IPS-18a (cell line): Measurements from ENCODE around the gene KLK2.

Source experiments
- H3K27ac ChIP-seq: one replicate; pipeline ENCODE4 v1.5.1; 2013; ENCODE audit warnings: low read length
- H3K27me3 ChIP-seq: one replicate; pipeline ENCODE4 v1.6.1; 2013; ENCODE audit warnings: mild to moderate bottlenecking, low read length; ENCODE audit not compliant: control insufficient read depth, insufficient read depth
- H3K36me3 ChIP-seq: one replicate; pipeline ENCODE4 v1.6.1; 2013; ENCODE audit warnings: low read depth, low read length; ENCODE audit not compliant: control insufficient read depth
- H3K4me1 ChIP-seq: one replicate; pipeline ENCODE4 v1.6.1; 2013; ENCODE audit warnings: low read depth, low read length; ENCODE audit not compliant: control insufficient read depth
- H3K4me3 ChIP-seq: one replicate; pipeline ENCODE4 v1.5.1; 2013; ENCODE audit warnings: low read length
- H3K9ac ChIP-seq: one replicate; pipeline ENCODE4 v1.6.1; 2013; ENCODE audit warnings: mild to moderate bottlenecking, low read length, moderate library complexity
- H3K9me3 ChIP-seq: one replicate; pipeline ENCODE4 v1.6.1; 2013; ENCODE audit warnings: low read depth, low read length; ENCODE audit not compliant: control insufficient read depth

KLK2 gene

DNA sequence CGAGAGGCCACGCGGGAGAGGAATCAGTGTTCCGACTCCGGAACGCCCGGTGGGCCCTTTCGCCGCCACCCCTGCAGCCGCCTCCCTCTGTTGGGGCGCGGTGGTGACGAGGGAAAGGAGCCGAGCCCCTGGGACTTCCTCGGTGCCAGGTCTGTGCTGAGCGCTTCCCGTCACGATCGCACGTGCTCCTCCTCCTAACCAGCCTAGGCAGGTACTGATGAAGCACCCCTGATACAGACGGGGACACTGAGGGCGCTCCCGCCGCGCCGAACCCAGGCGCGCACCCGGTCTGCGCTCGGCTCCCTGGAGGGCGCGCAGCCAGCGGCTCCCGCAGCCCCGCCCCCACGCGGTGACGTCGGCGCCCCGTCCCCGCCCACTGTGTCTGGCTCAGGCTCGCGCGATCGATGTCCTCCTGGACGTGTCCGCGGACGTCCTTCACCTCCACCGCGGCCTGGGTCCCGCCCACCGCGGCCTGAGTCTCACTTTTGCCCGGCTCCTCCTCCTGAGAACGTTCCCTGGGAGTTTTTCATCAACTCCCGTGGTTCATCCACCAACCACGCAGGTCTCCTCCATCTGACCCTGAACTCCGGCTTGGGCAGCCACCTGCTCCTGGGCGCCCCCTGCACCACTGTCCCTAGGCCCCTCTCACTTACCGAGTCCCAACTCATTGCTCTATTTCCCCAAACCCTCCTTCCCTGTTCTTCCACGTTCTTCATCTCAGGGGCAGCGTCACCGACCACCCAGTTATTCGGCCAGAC lies 37.3 kb upstream of the KLK2 start:
- Histone ChIP-seq H3K27ac (no peak overlapping the region), H3K9ac (peak overlapping the region; percentile 40), H3K27me3 (peaks cover 32% of the 10 kb centered on the region), H3K36me3 (no peaks in the 10 kb centered on the region), H3K4me3 (peak overlapping the region; percentile 73), H3K4me1 (no peaks in the 10 kb centered on the region), H3K9me3 (no peaks in the 10 kb centered on the region)

DNA sequence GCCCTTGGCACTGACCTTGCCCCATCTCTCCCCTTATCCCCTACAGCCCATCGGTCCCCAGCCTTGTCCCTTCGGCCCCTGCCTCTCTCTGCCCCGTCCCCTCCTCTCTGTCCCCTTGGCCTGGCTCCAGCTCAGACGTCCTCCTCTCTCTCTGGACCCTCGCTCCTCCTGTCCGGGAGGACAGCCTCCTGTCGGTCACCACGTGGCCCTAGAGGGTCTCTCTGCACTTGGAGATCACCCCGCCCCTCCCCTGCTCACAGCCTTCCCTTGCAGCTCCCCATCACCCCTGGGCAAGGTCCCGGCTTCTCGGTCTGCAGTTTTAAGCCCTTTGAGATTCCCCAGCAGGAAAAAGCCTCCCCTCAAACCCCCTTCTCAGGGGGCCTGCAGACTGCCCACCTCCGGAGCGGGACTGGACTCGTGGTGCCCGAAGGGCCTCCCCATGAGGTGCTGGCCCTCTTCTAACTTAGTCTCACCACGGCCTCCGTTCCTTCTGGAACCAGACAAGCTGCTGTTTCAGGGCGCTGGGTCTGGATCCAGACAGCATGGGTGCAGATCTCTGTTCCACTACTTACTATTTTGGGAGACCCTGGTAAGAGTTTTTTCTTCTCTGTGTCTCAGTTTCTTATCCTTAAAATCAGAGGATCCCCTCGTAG lies 36.6 kb upstream of the KLK2 start:
- H3K4me3 ChIP-seq, result peak overlapping the region; percentile 73
- no peaks in the 10 kb centered on the region for H3K9me3 ChIP-seq
- no peak overlapping the region for H3K9ac ChIP-seq
- no peaks in the 10 kb centered on the region for H3K4me1 ChIP-seq
- H3K27me3 ChIP-seq, result peaks cover 39% of the 10 kb centered on the region
- H3K36me3 ChIP-seq, result no peaks in the 10 kb centered on the region
- no peak overlapping the region for H3K27ac ChIP-seq

DNA sequence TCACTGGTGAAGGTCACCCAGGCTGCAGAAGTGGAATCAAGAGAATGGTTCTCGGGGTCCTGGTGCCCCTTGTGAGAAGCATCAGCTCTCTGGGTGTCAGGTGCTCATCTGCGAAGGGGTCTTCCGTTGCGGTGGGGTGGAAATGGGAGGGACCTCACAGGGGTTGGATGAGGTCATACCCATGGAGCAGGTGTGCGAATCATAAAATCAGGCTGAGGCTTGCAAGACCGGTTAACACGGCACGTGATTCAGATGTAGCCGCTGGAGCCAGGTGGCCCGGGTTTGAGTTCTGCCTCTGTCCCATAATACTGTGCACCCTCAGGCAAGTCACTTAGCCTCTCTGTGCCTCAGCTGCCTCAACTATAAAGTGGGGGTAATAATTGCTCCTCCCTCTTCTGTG lies 35.9 kb upstream of the KLK2 start:
- no peak overlapping the region for H3K9ac ChIP-seq
- H3K36me3 ChIP-seq, result no peaks in the 10 kb centered on the region
- H3K27ac ChIP-seq, result no peak overlapping the region
- no peaks in the 10 kb centered on the region for H3K4me1 ChIP-seq
- H3K27me3 ChIP-seq, result peaks cover 46% of the 10 kb centered on the region
- H3K4me3 ChIP-seq, result no peak overlapping the region
- no peaks in the 10 kb centered on the region for H3K9me3 ChIP-seq

DNA sequence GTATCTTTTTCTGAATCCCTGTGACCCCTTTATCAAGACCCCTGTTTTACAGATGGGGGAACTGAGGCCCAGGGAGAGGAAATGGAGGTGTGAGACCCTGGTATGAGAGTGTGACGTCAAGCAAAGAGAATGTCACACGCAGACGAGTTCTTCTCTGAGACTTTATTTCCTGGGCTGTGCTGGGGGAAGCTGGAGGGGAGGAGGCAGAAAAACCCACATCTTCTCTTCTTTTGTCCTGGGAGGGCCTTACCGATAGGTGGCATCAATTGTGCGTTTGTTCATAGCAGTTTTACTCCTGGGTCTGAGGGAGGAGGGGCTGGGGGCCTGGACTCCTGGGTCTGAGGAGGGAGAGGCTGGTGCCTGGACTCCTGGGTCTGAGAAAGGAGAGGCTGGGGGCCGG lies 35.0 kb upstream of the KLK2 start:
- Histone ChIP-seq H3K9me3 (no peaks in the 10 kb centered on the region), H3K27me3 (peaks cover 49% of the 10 kb centered on the region), H3K9ac (no peak overlapping the region), H3K4me3 (no peak overlapping the region), H3K36me3 (no peaks in the 10 kb centered on the region), H3K27ac (no peak overlapping the region), H3K4me1 (no peaks in the 10 kb centered on the region)

DNA sequence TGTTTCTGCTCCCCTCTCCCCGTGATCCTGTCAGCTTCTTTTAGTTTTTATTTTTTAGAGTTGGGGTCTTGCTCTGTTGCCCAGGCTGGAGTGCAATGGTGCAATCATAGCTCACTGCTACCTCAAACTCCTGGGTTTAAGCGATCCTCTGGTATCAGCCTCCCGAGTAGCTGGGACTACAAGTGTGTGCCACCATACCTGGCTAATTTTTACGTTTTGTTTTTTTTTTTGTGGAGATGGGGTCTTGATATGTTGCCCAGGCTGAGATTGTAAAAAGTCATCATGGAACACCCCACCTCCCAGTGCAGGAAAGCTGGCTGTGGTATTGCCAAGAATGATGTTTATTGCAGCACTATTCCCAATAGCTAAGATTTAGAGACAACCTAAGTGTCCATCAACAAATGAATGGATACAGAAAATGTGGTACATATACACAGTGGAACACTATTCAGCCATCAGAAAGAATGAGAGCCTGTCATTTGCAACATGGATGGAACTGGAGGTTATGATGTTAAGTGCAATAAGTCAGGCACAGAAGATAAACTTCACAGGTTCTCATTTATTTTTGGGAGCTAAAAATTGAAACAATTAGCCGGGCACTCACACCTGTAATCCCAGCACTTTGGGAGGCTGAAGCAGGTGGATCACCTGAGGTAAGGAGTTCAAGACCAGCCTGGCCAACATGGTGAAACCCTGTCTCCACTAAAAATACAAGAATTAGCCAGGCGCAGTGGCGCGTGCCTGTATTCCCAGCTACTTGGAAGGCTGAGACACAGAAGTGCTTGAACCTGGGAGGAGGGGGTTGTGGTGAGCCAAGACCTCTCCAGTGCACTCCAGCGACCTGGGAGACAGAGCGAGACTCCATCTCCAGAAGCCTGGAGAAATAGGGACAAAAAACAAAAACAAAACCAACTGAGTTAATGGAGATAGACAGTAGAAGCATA lies 33.3 kb upstream of the KLK2 start:
- Histone ChIP-seq H3K4me3 (no peak overlapping the region), H3K36me3 (no peaks in the 10 kb centered on the region), H3K4me1 (no peaks in the 10 kb centered on the region), H3K27ac (no peak overlapping the region), H3K9me3 (no peaks in the 10 kb centered on the region), H3K27me3 (peaks cover 46% of the 10 kb centered on the region), H3K9ac (no peak overlapping the region)

DNA sequence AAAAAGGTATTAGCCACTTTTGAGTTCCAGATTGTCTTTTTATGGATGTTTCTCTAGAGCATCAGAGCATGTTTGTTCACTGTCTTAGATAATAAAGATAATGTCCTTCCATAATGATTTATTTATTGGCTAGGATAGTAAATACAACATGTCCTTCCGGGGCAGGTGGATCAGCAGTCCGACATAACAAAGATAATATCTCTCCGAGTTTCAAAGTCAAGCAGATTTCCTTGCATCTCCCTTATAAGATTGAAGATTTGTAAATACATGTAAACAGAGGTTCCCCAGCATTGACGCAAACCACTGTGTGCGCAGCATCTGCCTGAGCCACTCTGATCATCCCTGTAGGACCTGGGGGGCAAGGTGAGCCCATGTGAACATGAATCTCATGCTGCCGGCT lies 31.1 kb upstream of the KLK2 start:
- Histone ChIP-seq H3K27ac (no peak overlapping the region), H3K4me3 (no peak overlapping the region), H3K9ac (no peak overlapping the region), H3K27me3 (peaks cover 30% of the 10 kb centered on the region), H3K4me1 (no peaks in the 10 kb centered on the region), H3K36me3 (no peaks in the 10 kb centered on the region), H3K9me3 (no peaks in the 10 kb centered on the region)

DNA sequence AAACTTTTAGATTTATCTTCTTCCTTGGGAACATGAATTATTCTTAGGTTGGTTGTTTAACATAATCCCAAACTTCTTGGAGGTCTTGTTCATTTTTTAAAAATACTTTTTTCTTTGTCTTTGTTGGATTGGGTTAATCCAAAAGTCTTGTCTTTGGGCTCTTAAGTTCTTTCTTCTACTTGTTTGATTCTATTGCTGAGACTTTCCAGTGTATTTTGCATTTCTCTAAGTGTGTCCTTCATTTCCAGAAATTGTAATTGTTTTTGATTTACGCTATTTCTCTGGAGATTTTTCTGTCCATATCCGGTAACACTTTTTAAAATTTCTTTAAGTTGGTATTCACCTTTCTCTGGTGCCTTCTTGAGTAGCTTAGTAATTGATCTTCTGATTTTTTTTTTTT lies 30.0 kb upstream of the KLK2 start:
- Histone ChIP-seq H3K36me3 (no peaks in the 10 kb centered on the region), H3K9me3 (no peaks in the 10 kb centered on the region), H3K4me1 (no peaks in the 10 kb centered on the region), H3K27ac (no peak overlapping the region), H3K4me3 (no peak overlapping the region), H3K27me3 (peaks cover 26% of the 10 kb centered on the region), H3K9ac (no peak overlapping the region)

DNA sequence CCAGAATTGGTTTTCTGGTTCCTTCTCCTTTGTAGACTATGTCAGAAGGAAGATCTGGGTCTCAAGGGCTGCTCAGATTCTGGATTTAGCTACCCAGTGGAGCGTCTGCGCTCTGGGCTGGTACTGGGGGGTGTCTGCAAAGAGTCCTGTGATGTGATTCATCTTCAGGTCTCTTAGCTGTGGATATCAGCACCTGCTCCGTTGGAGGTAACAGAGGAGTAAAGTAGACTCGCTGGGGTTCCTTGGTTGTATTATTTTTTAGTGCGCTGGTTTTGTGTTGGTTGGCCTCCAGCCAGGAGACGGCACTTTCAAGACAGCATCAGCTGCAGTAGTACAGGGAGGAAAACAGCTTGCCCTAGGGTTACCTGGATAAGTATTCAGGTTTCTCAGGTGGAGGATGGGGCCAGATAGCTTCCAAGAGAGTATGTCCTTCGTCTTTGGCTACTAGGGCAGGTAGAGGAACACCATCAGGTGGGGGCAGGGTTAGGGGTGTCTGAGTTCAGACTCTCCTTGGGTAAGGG lies 29.5 kb upstream of the KLK2 start:
- Histone ChIP-seq H3K27me3 (peaks cover 26% of the 10 kb centered on the region), H3K36me3 (no peaks in the 10 kb centered on the region), H3K4me1 (no peaks in the 10 kb centered on the region), H3K27ac (no peak overlapping the region), H3K9me3 (no peaks in the 10 kb centered on the region), H3K4me3 (no peak overlapping the region), H3K9ac (no peak overlapping the region)

DNA sequence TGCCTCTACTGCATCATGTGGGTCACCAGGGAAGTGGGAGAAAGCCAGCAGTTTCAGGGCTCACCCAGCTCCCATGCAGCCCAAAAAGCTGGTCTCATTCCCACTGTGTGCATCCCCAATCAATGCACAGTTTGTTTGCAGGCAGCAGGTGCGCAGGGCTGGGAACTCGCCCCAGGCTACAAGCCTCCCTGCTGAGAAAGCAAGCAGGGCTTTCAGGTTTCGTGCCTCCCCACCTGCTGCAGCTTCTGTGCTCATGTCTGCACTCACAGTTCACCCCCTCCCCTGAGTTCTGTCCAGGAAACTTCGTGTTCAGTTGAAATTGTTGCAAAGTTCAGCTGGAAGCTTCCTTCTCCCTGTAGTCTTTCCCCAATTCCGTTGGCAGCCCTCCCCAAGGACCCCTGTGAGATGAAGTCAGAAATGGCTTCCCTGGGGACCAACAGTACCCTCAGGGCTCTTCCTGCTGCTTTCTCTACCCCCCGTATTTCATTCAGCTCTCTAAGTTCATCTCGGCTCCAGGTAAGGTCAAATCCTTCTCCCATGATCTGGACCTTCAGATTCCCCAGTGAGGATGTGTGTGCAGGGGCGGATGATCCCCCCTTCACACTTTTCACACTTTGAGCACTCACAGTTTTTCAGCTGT lies 28.8 kb upstream of the KLK2 start:
- peaks cover 26% of the 10 kb centered on the region for H3K27me3 ChIP-seq
- H3K9ac ChIP-seq, result no peak overlapping the region
- no peak overlapping the region for H3K4me3 ChIP-seq
- no peaks in the 10 kb centered on the region for H3K36me3 ChIP-seq
- H3K4me1 ChIP-seq, result no peaks in the 10 kb centered on the region
- H3K27ac ChIP-seq, result no peak overlapping the region
- no peaks in the 10 kb centered on the region for H3K9me3 ChIP-seq

DNA sequence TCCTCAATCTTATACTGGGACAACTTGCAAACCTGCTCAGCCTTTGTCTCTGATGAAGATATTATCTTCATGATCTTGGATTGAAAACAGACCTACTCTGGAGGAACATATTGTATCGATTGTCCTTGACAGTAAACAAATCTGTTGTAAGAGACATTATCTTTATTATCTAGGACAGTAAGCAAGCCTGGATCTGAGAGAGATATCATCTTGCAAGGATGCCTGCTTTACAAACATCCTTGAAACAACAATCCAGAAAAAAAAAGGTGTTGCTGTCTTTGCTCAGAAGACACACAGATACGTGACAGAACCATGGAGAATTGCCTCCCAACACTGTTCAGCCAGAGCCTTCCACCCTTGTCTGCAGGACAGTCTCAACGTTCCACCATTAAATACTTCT lies 22.5 kb upstream of the KLK2 start:
- Histone ChIP-seq H3K4me3 (no peak overlapping the region), H3K4me1 (no peaks in the 10 kb centered on the region), H3K27me3 (no peaks in the 10 kb centered on the region), H3K9me3 (no peaks in the 10 kb centered on the region), H3K36me3 (no peaks in the 10 kb centered on the region), H3K9ac (no peak overlapping the region), H3K27ac (no peak overlapping the region)

DNA sequence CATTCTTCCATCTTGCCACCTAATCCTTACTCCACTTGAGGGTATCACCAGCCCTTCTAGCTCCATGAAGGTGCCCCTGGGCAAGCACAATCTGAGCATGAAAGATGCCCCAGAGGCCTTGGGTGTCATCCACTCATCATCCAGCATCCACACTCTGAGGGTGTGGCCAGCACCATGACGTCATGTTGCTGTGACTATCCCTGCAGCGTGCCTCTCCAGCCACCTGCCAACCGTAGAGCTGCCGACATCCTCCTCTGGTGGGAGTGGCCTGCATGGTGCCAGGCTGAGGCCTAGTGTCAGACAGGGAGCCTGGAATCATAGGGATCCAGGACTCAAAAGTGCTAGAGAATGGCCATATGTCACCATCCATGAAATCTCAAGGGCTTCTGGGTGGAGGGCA lies 21.6 kb upstream of the KLK2 start:
- no peak overlapping the region for H3K4me3 ChIP-seq
- no peak overlapping the region for H3K9ac ChIP-seq
- no peaks in the 10 kb centered on the region for H3K4me1 ChIP-seq
- no peaks in the 10 kb centered on the region for H3K27me3 ChIP-seq
- H3K9me3 ChIP-seq, result no peaks in the 10 kb centered on the region
- no peak overlapping the region for H3K27ac ChIP-seq
- no peaks in the 10 kb centered on the region for H3K36me3 ChIP-seq
